PFSK-1 (cell line): ENCODE measurements around the gene FGF19.

ENCODE experiments used
- FOXP2 ChIP-seq: optimal IDR thresholded peaks from 2 replicates; pipeline ENCODE3; 2011; ENCODE audit warnings: borderline replicate concordance, control low read depth, inconsistent platforms; ENCODE audit not compliant: insufficient read depth; ENCODE audit errors: extremely low read length, extremely low read depth
- POLR2AphosphoS5 ChIP-seq: IDR thresholded peaks from 2 replicates; pipeline ENCODE4 v1.6.1; 2012; ENCODE audit warnings: low read depth, mild to moderate bottlenecking, control low read depth, low read length, moderate library complexity
- SIN3A ChIP-seq: IDR thresholded peaks from 2 replicates; pipeline ENCODE4 v1.6.1; 2012; ENCODE audit warnings: mild to moderate bottlenecking, low read length, moderate library complexity, borderline replicate concordance; ENCODE audit not compliant: insufficient read depth
- TAF1 ChIP-seq: IDR thresholded peaks from 2 replicates; pipeline ENCODE4 v1.6.1; 2012; ENCODE audit warnings: low read length, control low read depth, borderline replicate concordance; ENCODE audit not compliant: insufficient read depth
- TF ChIP-seq, protein P1 (sequence below), 2 experiments: IDR thresholded peaks; 2 replicates each; pipeline versions ENCODE4 v1.6.1 to v1.8.0; 2011 to 2012; ENCODE audit warnings: low read depth in 2 of 2, low read length in 2 of 2, control low read depth in 1 of 2, inconsistent platforms in 1 of 2, mild to moderate bottlenecking in 1 of 2, moderate library complexity in 1 of 2; ENCODE audit not compliant: insufficient read depth in 1 of 2

The FGF19 gene

DNA sequence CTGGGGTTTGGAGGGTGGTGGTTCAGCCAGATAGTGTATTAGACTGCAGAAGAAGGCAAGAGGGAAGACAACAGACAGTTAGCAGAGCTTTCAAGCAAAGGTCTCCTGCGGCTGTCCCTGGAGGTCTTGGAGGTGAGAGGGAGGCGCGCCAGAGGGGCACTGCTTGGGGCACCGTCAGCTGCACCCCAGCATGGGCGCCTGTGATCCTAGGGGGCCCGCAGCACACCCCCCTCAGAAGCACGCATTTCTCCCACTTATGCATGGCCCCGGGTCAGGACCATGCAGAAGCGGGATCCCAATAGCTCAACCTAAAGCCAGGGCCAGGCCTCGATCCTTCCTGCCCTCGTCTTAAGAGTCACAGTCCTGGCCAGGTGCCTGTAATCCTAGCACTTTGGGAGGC is 44.8 kb upstream of the FGF19 start:
- TF ChIP-seq FOXP2, result no peak
- no peak for TF ChIP-seq TAF1
- TF ChIP-seq, protein P1, sequence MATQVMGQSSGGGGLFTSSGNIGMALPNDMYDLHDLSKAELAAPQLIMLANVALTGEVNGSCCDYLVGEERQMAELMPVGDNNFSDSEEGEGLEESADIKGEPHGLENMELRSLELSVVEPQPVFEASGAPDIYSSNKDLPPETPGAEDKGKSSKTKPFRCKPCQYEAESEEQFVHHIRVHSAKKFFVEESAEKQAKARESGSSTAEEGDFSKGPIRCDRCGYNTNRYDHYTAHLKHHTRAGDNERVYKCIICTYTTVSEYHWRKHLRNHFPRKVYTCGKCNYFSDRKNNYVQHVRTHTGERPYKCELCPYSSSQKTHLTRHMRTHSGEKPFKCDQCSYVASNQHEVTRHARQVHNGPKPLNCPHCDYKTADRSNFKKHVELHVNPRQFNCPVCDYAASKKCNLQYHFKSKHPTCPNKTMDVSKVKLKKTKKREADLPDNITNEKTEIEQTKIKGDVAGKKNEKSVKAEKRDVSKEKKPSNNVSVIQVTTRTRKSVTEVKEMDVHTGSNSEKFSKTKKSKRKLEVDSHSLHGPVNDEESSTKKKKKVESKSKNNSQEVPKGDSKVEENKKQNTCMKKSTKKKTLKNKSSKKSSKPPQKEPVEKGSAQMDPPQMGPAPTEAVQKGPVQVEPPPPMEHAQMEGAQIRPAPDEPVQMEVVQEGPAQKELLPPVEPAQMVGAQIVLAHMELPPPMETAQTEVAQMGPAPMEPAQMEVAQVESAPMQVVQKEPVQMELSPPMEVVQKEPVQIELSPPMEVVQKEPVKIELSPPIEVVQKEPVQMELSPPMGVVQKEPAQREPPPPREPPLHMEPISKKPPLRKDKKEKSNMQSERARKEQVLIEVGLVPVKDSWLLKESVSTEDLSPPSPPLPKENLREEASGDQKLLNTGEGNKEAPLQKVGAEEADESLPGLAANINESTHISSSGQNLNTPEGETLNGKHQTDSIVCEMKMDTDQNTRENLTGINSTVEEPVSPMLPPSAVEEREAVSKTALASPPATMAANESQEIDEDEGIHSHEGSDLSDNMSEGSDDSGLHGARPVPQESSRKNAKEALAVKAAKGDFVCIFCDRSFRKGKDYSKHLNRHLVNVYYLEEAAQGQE (IDR thresholded peaks at IDR 0.05; ENCODE audit: insufficient read depth in 1 of 2, low read depth in 2 of 2, low read length in 2 of 2), result no peak
- TF ChIP-seq POLR2AphosphoS5, result no peak
- TF ChIP-seq SIN3A, result no peak

DNA sequence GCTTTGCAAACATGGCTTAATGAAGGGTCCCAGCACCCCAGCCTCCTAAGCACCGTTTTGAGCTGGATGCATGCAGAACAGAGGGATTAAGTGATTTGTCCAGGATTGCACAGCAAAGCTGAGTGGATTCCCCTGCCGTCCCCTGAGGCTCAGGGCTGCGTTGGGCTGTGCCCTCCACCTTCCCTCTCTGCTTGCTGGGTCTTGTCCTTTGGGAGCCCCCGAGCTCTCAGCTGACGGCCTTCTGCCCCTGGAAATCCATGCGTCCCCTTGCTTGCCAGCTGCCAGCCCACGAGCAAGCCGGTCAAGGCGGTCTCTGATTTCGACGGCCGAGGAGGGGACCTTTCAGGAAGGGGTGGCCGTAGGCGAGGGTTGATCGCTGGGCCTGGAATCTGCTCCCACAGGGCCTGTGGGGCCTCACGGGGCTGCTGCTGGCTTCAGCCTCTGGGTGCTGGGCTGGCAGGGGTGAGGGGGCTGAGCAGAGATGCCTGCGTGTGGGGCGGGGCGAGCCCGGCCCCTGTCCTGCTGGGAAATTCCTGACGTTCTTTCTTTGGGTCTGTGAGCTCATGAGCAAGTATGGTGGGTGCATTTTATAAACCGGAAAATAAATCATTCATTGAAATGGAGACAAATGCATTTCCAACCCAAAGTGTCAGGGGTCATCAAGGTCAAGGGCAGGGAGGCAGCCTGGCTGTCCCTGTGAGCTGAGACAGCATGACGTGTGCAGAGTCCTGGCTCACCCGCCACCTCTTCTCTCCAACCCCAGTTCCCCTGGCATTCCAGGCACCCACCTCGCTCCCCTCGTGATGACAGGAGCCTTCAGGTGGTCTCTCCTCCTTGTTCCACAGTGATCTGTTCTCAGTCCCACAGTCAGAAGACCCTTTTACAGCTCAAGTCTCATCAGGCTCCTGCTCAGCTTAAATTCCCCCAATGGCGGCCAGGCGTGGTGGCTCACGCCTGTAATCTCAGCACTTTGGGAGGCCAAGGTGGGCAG is 43.2 kb upstream of the FGF19 start:
- TF ChIP-seq TAF1, result no peak
- TF ChIP-seq SIN3A, result no peak
- TF ChIP-seq FOXP2, result no peak
- TF ChIP-seq POLR2AphosphoS5, result no peak
- TF ChIP-seq, protein P1 (IDR thresholded peaks at IDR 0.05; ENCODE audit: insufficient read depth in 1 of 2, low read depth in 2 of 2, low read length in 2 of 2), result no peak

DNA sequence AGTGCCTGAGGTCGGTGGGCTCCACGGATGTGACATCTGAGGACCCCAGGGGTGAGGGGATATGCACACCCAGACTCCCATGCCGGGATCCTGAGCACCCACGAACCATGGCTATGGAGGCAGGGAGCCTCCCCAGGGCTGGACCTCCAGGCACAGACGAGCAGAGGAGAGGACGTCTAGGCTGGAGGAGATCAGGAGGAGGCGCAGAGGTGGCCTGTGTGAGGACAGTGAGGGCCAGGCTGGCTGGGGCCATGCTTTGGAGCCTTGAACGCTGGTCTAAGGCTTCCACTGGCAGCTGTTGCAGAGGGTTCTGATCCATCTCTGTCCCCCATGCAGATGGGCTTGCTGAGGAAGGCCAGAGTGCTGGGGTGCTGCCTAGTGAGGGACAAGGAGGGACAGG is 42.3 kb upstream of the FGF19 start:
- TF ChIP-seq TAF1 (no peak), FOXP2 (no peak), POLR2AphosphoS5 (no peak), SIN3A (no peak)

DNA sequence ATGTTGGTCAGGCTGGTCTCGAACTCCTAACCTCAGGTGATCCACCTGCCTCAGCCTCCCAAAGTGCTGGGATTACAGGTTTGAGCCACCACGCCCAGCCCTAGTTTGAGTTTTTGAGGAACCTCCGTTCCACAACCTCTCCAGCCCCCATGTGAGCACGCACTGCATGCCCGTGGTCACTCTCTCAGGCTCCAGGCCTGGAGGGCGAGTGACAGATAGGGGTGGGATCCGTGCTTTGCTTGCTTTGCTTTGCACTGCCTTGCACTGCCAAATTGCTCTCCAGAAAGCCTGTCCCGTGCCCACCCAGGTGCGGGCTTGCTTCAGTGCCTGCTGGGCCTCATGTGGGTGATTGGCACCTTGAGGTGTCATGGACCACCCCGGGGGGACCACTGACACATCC is 41.4 kb upstream of the FGF19 start:
- TF ChIP-seq SIN3A, result no peak
- TF ChIP-seq TAF1, result no peak
- no peak for TF ChIP-seq POLR2AphosphoS5
- no peak for TF ChIP-seq FOXP2
- TF ChIP-seq, protein P1 (IDR thresholded peaks at IDR 0.05; ENCODE audit: insufficient read depth in 1 of 2, low read depth in 2 of 2, low read length in 2 of 2), result no peak

DNA sequence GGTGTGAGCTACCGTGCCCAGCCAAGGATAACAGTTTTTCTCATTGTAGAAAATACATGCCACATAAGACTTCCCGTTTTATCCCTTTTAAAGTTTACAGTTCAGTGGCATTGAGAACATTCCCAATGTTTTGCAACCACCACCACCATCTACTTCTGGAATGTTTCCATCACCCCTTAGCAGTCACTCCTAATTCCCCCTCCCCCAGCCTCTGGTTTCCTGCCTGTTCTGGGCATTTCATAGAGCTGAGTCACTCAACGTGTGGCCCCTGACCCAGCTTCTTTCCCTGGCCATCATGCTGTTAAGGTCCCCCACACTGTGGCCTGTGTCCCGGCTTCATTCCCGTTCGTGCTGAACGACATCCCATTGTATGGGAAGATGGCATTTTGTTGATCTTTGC is 40.6 kb upstream of the FGF19 start:
- no peak for TF ChIP-seq TAF1
- TF ChIP-seq FOXP2, result no peak
- no peak for TF ChIP-seq SIN3A
- no peak for TF ChIP-seq POLR2AphosphoS5
- TF ChIP-seq, protein P1 (IDR thresholded peaks at IDR 0.05; ENCODE audit: insufficient read depth in 1 of 2, low read depth in 2 of 2, low read length in 2 of 2), result no peak
